ENCODE results near the gene CACNB4. TPM values are rescaled to one million over a fixed set of nuclear protein-coding genes. Genes with fewer than 3 reads are reported as not detected.

The CACNB4 gene
- total RNA-seq, 2 donors from 2014 or later: 0.93 to 0.95 TPM

- H3K4me1 Mint-ChIP-seq: peaks cover 26% of the 10 kb centered on the region
- Histone ChIP-seq H3K27ac (ENCODE audit: low read depth, low read length) (peak overlapping the region; percentile 59), H3K9ac (ENCODE audit: extremely low read depth, low read length, poor library complexity, severe bottlenecking) (peak overlapping the region; percentile 70), H3K4me3 (ENCODE audit: low read length) (peak overlapping the region; percentile 31), H3K27me3 (ENCODE audit: control insufficient read depth, insufficient read depth, low read length, poor library complexity, severe bottlenecking) (no peaks in the 10 kb centered on the region), H3K4me1 (ENCODE audit: control insufficient read depth, insufficient read depth, low read length) (peaks cover 26% of the 10 kb centered on the region), H3K9me3 (ENCODE audit: control insufficient read depth, low read length) (no peaks in the 10 kb centered on the region), H3K36me3 (ENCODE audit: control insufficient read depth, insufficient read depth, low read length) (no peaks in the 10 kb centered on the region)
- WGBS, 2 experiments (ENCODE audit: insufficient coverage in 1 of 2, insufficient read length in 1 of 2): 54 to 79% methylated on average over 11 to 16 of the region's 16 CpGs
- peak overlapping the region; percentile 96 for H3K27ac Mint-ChIP-seq
- H3K9me3 Mint-ChIP-seq: no peaks in the 10 kb centered on the region
- H3K36me3 Mint-ChIP-seq (ENCODE audit: low read depth): no peaks in the 10 kb centered on the region
- peak overlapping the region; percentile 3 for H3K4me3 Mint-ChIP-seq
- peaks cover 2% of the 10 kb centered on the region for H3K27me3 Mint-ChIP-seq (ENCODE audit: insufficient read depth)
- DNase-seq: peak; percentile 88
- TF ChIP-seq CTCF (conservative IDR thresholded peaks at IDR 0.05): no peak
These were observed 55.9 kb downstream of the CACNB4 start for GRCh38 chr2:152042636-152043615.

DNA sequence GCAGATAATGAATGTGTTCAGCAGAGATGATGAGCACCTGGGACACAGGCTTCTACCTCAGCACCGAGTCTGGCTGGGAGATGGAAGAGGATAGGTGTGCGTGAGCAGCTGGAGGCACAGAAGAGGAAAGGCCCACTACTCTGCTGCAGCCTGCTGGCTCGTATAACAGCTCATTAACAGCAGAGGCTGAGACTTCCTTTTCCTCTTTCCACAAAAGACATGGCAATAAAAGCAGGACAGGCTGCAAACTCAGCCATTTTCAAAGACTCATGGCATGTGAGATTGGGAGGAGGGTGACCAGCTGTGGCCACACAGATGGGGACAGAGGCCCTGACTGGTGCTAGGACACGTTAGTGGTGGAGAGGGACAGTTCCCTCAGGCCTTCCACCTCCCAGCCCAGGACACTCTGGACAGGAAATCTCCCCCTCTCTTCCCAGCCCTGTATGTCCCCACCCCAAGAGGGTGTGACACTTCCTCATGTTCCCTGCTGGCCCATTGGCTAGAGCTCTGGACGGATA lies 60.3 kb downstream of the CACNB4 start:
- peak; percentile 75 for DNase-seq
- H3K4me3 Mint-ChIP-seq: no peak overlapping the region
- H3K36me3 ChIP-seq (ENCODE audit: control insufficient read depth, insufficient read depth, low read length): no peaks in the 10 kb centered on the region
- no peaks in the 10 kb centered on the region for H3K9me3 ChIP-seq (ENCODE audit: control insufficient read depth, low read length)
- no peak for TF ChIP-seq CTCF (conservative IDR thresholded peaks at IDR 0.05)
- no peaks in the 10 kb centered on the region for H3K9me3 Mint-ChIP-seq
- no peak overlapping the region for H3K9ac ChIP-seq (ENCODE audit: extremely low read depth, low read length, poor library complexity, severe bottlenecking)
- 75 to 91% methylated on average over 4 to 5 of the region's 5 CpGs for WGBS, 2 experiments (ENCODE audit: insufficient coverage in 1 of 2, insufficient read length in 1 of 2)
- no peak overlapping the region for H3K4me3 ChIP-seq (ENCODE audit: low read length)
- peaks cover 30% of the 10 kb centered on the region for H3K4me1 ChIP-seq (ENCODE audit: control insufficient read depth, insufficient read depth, low read length)
- H3K27ac Mint-ChIP-seq: no peak overlapping the region
- no peaks in the 10 kb centered on the region for H3K27me3 Mint-ChIP-seq (ENCODE audit: insufficient read depth)
- no peaks in the 10 kb centered on the region for H3K36me3 Mint-ChIP-seq (ENCODE audit: low read depth)
- peaks cover 44% of the 10 kb centered on the region for H3K4me1 Mint-ChIP-seq
- H3K27me3 ChIP-seq (ENCODE audit: control insufficient read depth, insufficient read depth, low read length, poor library complexity, severe bottlenecking): no peaks in the 10 kb centered on the region
- no peak overlapping the region for H3K27ac ChIP-seq (ENCODE audit: low read depth, low read length)

GRCh38 chr2:152037743-152038435 lies 61.0 kb downstream of the CACNB4 start:
- no peak overlapping the region for H3K9ac ChIP-seq (ENCODE audit: extremely low read depth, low read length, poor library complexity, severe bottlenecking)
- no peak for TF ChIP-seq CTCF (conservative IDR thresholded peaks at IDR 0.05)
- DNase-seq: peak; percentile 66
- H3K27me3 ChIP-seq (ENCODE audit: control insufficient read depth, insufficient read depth, low read length, poor library complexity, severe bottlenecking): no peaks in the 10 kb centered on the region
- H3K9me3 ChIP-seq (ENCODE audit: control insufficient read depth, low read length): no peaks in the 10 kb centered on the region
- H3K4me3 ChIP-seq (ENCODE audit: low read length): no peak overlapping the region
- H3K4me1 ChIP-seq (ENCODE audit: control insufficient read depth, insufficient read depth, low read length): peaks cover 27% of the 10 kb centered on the region
- H3K27me3 Mint-ChIP-seq (ENCODE audit: insufficient read depth): no peaks in the 10 kb centered on the region
- H3K9me3 Mint-ChIP-seq: no peaks in the 10 kb centered on the region
- no peaks in the 10 kb centered on the region for H3K36me3 ChIP-seq (ENCODE audit: control insufficient read depth, insufficient read depth, low read length)
- H3K4me3 Mint-ChIP-seq: no peak overlapping the region
- H3K36me3 Mint-ChIP-seq (ENCODE audit: low read depth): no peaks in the 10 kb centered on the region
- H3K27ac Mint-ChIP-seq: no peak overlapping the region
- no peak overlapping the region for H3K27ac ChIP-seq (ENCODE audit: low read depth, low read length)
- peaks cover 44% of the 10 kb centered on the region for H3K4me1 Mint-ChIP-seq
- 78 to 86% methylated on average over 5 to 6 of the region's 6 CpGs for WGBS, 2 experiments (ENCODE audit: insufficient coverage in 1 of 2, insufficient read length in 1 of 2)

Data from endodermal cell (in vitro differentiated cells).